ENCODE results near the gene MAML3.

- TF ChIP-seq CTCF (IDR thresholded peaks at IDR 0.05) (no peak), POLR2A (IDR thresholded peaks at IDR 0.05) (no peak)
Measured at GRCh38 chr4:140070366-140070765, 83.6 kb downstream of the MAML3 start.

All from uterus (tissue), 2 donors.